GM18909 (cell line): ENCODE measurements around the gene DSCAM.

ENCODE experiments used
- ATAC-seq: cut with Tn5 transposase; IDR thresholded peaks from one replicate; pipeline ENCODE4 v1.9.1; 2021; ENCODE audit warnings: mild to moderate bottlenecking; ENCODE audit not compliant: unreplicated experiment, poor library complexity

DSCAM gene

GRCh38 chr21:40841524-40842196, 5.3 kb downstream of the DSCAM start:
- no peak for ATAC-seq

- no peak for ATAC-seq
Observed at GRCh38 chr21:40840401-40841125, 6.4 kb downstream of the DSCAM start.

- no peak for ATAC-seq
Observed at GRCh38 chr21:40839521-40839920, 7.4 kb downstream of the DSCAM start.

- ATAC-seq = no peak
Observed at GRCh38 chr21:40837456-40837855, 9.5 kb downstream of the DSCAM start.

GRCh38 chr21:40835184-40835694, 11.7 kb downstream of the DSCAM start:
- no peak for ATAC-seq

GRCh38 chr21:40833184-40833583, 13.8 kb downstream of the DSCAM start:
- no peak for ATAC-seq

- ATAC-seq = no peak
Observed at GRCh38 chr21:40832316-40832715, 14.6 kb downstream of the DSCAM start.

GRCh38 chr21:40830836-40831235, 16.1 kb downstream of the DSCAM start:
- no peak for ATAC-seq

- no peak for ATAC-seq
Observed at GRCh38 chr21:40829791-40830190, 17.2 kb downstream of the DSCAM start.

- ATAC-seq = no peak
Observed at GRCh38 chr21:40829308-40829707, 17.6 kb downstream of the DSCAM start.

- ATAC-seq = no peak
Observed at GRCh38 chr21:40827509-40827908, 19.4 kb downstream of the DSCAM start.

- ATAC-seq = no peak
Observed at GRCh38 chr21:40819071-40819900, 27.7 kb downstream of the DSCAM start.

- ATAC-seq = no peak
Observed at GRCh38 chr21:40813918-40814317, 33.0 kb downstream of the DSCAM start.

GRCh38 chr21:40809673-40810197, 37.2 kb downstream of the DSCAM start:
- ATAC-seq = no peak

- ATAC-seq = no peak
Observed at GRCh38 chr21:40803101-40803500, 43.9 kb downstream of the DSCAM start.

- no peak for ATAC-seq
Observed at GRCh38 chr21:40800126-40800525, 46.8 kb downstream of the DSCAM start.

GRCh38 chr21:40797891-40798290, 49.1 kb downstream of the DSCAM start:
- ATAC-seq = no peak

GRCh38 chr21:40797410-40797809, 49.5 kb downstream of the DSCAM start:
- no peak for ATAC-seq

GRCh38 chr21:40796464-40796863, 50.5 kb downstream of the DSCAM start:
- no peak for ATAC-seq

- no peak for ATAC-seq
Observed at GRCh38 chr21:40795313-40795712, 51.6 kb downstream of the DSCAM start.
